Heart left ventricle (tissue), 16 donors: Measurements from ENCODE around the gene RMND5A. TPM values are rescaled to one million over a fixed set of nuclear protein-coding genes. Genes with fewer than 3 reads are reported as not detected.

Experiments used
- ATAC-seq, 4 donors: fragments of 200-7000 bp; cut with Tn5 transposase; one replicate each; pipeline ENCODE4 v1.9.1; 2020 to 2022; ENCODE audit warnings: moderate library complexity in 4 of 4, mild to moderate bottlenecking in 3 of 4, moderate number of reproducible peaks in 1 of 4
- DNase-seq, 5 donors: peaks; one replicate each; pipeline ENCODE4 v3.0.0-alpha.2; 2020
- H3K27ac ChIP-seq, 12 donors: fragments of 200-600 bp; sonication (generic) in 4 of 12; one replicate each; pipeline versions ENCODE4 v1.5.0 to v1.8.0; 2016 to 2022; ENCODE audit warnings: mild to moderate bottlenecking in 2 of 12
- H3K27me3 ChIP-seq, 9 donors: fragments of 200-600 bp; sonication (generic) in 2 of 9; one replicate each; pipeline versions ENCODE4 v1.5.1 to v1.8.0; 2016 to 2022; ENCODE audit warnings: mild to moderate bottlenecking in 3 of 9
- H3K36me3 ChIP-seq, 9 donors: fragments of 200-600 bp; sonication (generic) in 2 of 9; one replicate each; pipeline versions ENCODE4 v1.5.0 to v1.8.0; 2018 to 2022; ENCODE audit warnings: mild to moderate bottlenecking in 2 of 9
- H3K4me1 ChIP-seq, 12 donors: fragments of 200-600 bp; sonication (generic) in 4 of 12; one replicate each; pipeline versions ENCODE4 v1.5.0 to v1.8.0; 2016 to 2022; ENCODE audit warnings: mild to moderate bottlenecking in 3 of 12
- H3K4me3 ChIP-seq, 12 donors: fragments of 200-600 bp; sonication (generic) in 4 of 12; one replicate each; pipeline versions ENCODE4 v1.5.0 to v1.8.0; 2017 to 2022; ENCODE audit warnings: mild to moderate bottlenecking in 9 of 12, moderate library complexity in 4 of 12
- H3K9me3 ChIP-seq, 12 donors: fragments of 200-600 bp; sonication (generic) in 4 of 12; one replicate each; pipeline versions ENCODE4 v1.5.0 to v1.8.0; 2016 to 2022; ENCODE audit warnings: mild to moderate bottlenecking in 1 of 12
- CTCF ChIP-seq, 12 donors: fragments of 200-600 bp; sonication (generic) in 4 of 12; IDR thresholded peaks; one replicate each; pipeline versions ENCODE4 v1.5.0 to v1.8.0; 2018 to 2022; ENCODE audit warnings: antibody characterized with exemption in 12 of 12, mild to moderate bottlenecking in 5 of 12
- POLR2A ChIP-seq, 2 donors: fragments of 450-650 bp; IDR thresholded peaks; one replicate each; pipeline ENCODE4 v1.6.1; 2017; ENCODE audit warnings: antibody characterized with exemption in 2 of 2, mild to moderate bottlenecking in 2 of 2, moderate library complexity in 2 of 2
- WGBS, 4 donors: extraction: QIAGEN DNeasy Blood & Tissue Kit in 2 of 4; methylation state at CpG; one replicate each; pipeline versions ENCODE4 v1.1.5 to v1.1.7; 2013 to 2018; 5-methylcytosine and 5-hydroxymethylcytosine counted together
- intact Hi-C, 10 donors: fragments of 100-400 bp; cut with DNase I; formaldehyde crosslinking; loops; one replicate each; pipeline versions ENCODE4 v1.11.1 to v1.14.2; 2022
- polyA plus RNA-seq, 2 donors: library from polyadenylated mRNA; stranded (reverse); fragments of 200-250 nt; gene quantifications; one replicate each; pipeline ENCODE4 v1.2.3, GENCODE V29; 2013
- total RNA-seq, 9 donors: library from RNA; depleted of rRNA in 2 of 9; stranded (reverse); fragments of >200 nt in 2 of 9; fragmentation: NEBNext Ultra II Directional in 3 of 9; extraction: Animal tissue kit (Norgen Biotek cat#: 25700) in 3 of 9; gene quantifications; one replicate each; pipeline versions ENCODE4 v1.1.0 to v1.2.4, GENCODE V29; 2016 to 2023
- donor health status: ischemic (EF 13 %, LVEDD 7.1; RV severe dilation, severe dysfunction).
- donor health status: healthy with polysubstance abuse.
- donor health status: DM: no; HTN: yes; CAD: no.
- donor health status: DM: no; HTN: no; CAD: no.
- donor health status: ischemic (EF 25% LVEDD 6.9; RV normal size, moderate dysfunction).
- donor health status: ischemic (EF 25% LVEDD 5.7; RV mildly dilated, moderate dysfunction).
- donor health status: healthy.
- donor health status: DM: yes; HTN: yes; CAD: no.
- donor health status: ischemic (EF 35%, LVEDD 5.7; RV mildly dilated, moderate dysfunction).
- donor health status: nonischemic (EF 11% LVEDD 7.7; RV severe dilation, severe dysfunction).
- donor health status: DM: yes; HTN: yes; CAD: no.
- donor health status: PGD.
- donor health status: ischemic (EF 29% LVEDD 5.4; RV normal size, mild dysfunction).
- donor health status: nonischemic (EF 23%, LVEDD 6.1; RV moderate dilation, normal function).

The RMND5A gene
- total and polyA plus RNA-seq, 11 donors, result 29.9 to 148 (median 90.7) TPM

- intact Hi-C loops, result no loop called here
- WGBS, 4 donors, result 23 to 31% (median 25%) methylated on average over 42 to 43 of the region's 43 CpGs
- TF ChIP-seq POLR2A (IDR thresholded peaks at IDR 0.05), result no peak
- Histone ChIP-seq H3K27ac (peak overlapping the region in 1 of 12 donors; percentile 60), H3K4me3 (peak overlapping the region in 5 of 12 donors; percentile 5 to 55 (median 10)), H3K36me3 (no peaks in the 10 kb centered on the region), H3K9me3 (no peaks in the 10 kb centered on the region), H3K4me1 (peaks cover 0 to 26% (median 19%) of the 10 kb centered on the region in 12 donors), H3K27me3 (peaks cover 0 to 57% (median 29%) of the 10 kb centered on the region in 9 donors)
- DNase-seq (no peak), ATAC-seq (no peak)
Observed at GRCh38 chr2:86809481-86810121, 89.5 kb downstream of the RMND5A start.

GRCh38 chr2:86815611-86816010 lies 95.5 kb downstream of the RMND5A start:
- TF ChIP-seq CTCF (IDR thresholded peaks at IDR 0.05) (no peak), POLR2A (IDR thresholded peaks at IDR 0.05) (no peak)
- Histone ChIP-seq H3K4me1 (no peaks in the 10 kb centered on the region), H3K27me3 (peaks cover 0 to 47% (median 7%) of the 10 kb centered on the region in 9 donors), H3K9me3 (no peaks in the 10 kb centered on the region), H3K27ac (no peak overlapping the region), H3K36me3 (no peaks in the 10 kb centered on the region), H3K4me3 (no peak overlapping the region)
- intact Hi-C loops, result no loop called here
- 70 to 91% (median 88%) methylated on average over 1 of the region's 1 CpG for WGBS, 4 donors
- no peak for ATAC-seq
- no peak for DNase-seq

- ATAC-seq (no peak), DNase-seq (no peak)
- WGBS, 4 donors, result 91 to 95% (median 93%) methylated on average over 4 of the region's 4 CpGs
- H3K27ac ChIP-seq, result no peak overlapping the region
- intact Hi-C loops, result no loop called here
- H3K4me3 ChIP-seq, result no peak overlapping the region
- H3K27me3 ChIP-seq, result peaks cover 0 to 26% (median 0%) of the 10 kb centered on the region in 9 donors
- TF ChIP-seq POLR2A (IDR thresholded peaks at IDR 0.05), result no peak
- no peak for TF ChIP-seq CTCF (IDR thresholded peaks at IDR 0.05)
- no peaks in the 10 kb centered on the region for H3K4me1 ChIP-seq
- no peaks in the 10 kb centered on the region for H3K36me3 ChIP-seq
- H3K9me3 ChIP-seq, result peaks cover 0 to 15% (median 3%) of the 10 kb centered on the region in 12 donors
Observed at GRCh38 chr2:86818114-86818801, 98.2 kb downstream of the RMND5A start.

- no peaks in the 10 kb centered on the region for H3K4me1 ChIP-seq
- TF ChIP-seq CTCF (IDR thresholded peaks at IDR 0.05) (no peak), POLR2A (IDR thresholded peaks at IDR 0.05) (no peak)
- H3K4me3 ChIP-seq, result no peak overlapping the region
- peaks cover 0 to 17% (median 3%) of the 10 kb centered on the region in 12 donors for H3K9me3 ChIP-seq
- H3K36me3 ChIP-seq, result no peaks in the 10 kb centered on the region
- H3K27ac ChIP-seq, result no peak overlapping the region
- peaks cover 0 to 19% (median 0%) of the 10 kb centered on the region in 9 donors for H3K27me3 ChIP-seq
- ATAC-seq, result no peak
- no peak for DNase-seq
- intact Hi-C loops, result no loop called here
- WGBS, 4 donors, result 85 to 91% (median 90%) methylated on average over 2 of the region's 2 CpGs
Observed at GRCh38 chr2:86818957-86819356, 98.9 kb downstream of the RMND5A start.
